ENCODE measurements around the gene PIGU.
"Not testable (repeated sequence)": the region's sequence is repeated elsewhere in the genome, so short reads cannot be mapped to it uniquely, and the experiment has no call there.

The PIGU gene

GRCh38 chr20:34618676-34619075, 58.2 kb downstream of the PIGU start:
- DNase-seq = no peak

DNA sequence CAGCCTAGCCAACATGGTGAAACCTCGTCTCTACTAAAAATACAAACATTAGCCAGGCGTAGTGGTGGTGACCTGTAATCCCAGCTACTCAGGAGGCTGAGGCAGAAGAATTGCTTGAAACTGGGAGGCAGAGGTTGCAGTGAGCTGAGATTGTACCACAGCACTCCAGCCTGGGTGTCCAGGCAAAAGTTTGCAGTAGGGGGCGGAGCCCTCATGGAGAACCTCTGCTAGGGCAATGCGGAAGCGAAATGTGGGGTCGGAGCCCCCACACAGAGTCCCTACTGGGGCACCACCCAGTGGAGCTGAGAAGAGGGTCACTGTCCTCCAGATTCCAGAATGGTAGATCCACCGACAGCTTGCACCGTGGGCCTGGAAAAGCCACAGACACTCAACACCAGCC, 60.0 kb downstream of the PIGU start:
- DNase-seq = not testable (repeated sequence)

DNA sequence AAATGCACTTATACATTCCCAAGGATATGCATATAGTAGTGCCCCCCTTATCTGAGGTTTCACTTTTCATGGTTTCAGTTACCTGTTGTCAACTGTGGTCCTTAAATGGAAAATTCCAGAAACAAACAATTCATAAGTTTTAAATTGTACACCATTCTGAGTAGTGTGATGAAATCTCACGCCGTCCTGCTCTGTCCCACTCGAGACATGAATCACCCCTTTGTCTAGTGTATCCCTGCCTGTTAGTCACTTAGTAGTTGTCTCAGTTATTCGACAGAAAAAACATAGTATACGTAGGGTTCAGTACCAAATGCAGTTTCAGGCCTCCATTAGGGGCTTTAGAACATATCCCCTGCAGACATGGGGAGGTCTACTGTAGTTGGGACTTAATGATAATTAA, 61.4 kb downstream of the PIGU start:
- no peak for DNase-seq

- not testable (repeated sequence) for DNase-seq
Measured at GRCh38 chr20:34611976-34612375, 64.9 kb downstream of the PIGU start.

GRCh38 chr20:34607066-34607465, 69.8 kb downstream of the PIGU start:
- no peak for DNase-seq

DNA sequence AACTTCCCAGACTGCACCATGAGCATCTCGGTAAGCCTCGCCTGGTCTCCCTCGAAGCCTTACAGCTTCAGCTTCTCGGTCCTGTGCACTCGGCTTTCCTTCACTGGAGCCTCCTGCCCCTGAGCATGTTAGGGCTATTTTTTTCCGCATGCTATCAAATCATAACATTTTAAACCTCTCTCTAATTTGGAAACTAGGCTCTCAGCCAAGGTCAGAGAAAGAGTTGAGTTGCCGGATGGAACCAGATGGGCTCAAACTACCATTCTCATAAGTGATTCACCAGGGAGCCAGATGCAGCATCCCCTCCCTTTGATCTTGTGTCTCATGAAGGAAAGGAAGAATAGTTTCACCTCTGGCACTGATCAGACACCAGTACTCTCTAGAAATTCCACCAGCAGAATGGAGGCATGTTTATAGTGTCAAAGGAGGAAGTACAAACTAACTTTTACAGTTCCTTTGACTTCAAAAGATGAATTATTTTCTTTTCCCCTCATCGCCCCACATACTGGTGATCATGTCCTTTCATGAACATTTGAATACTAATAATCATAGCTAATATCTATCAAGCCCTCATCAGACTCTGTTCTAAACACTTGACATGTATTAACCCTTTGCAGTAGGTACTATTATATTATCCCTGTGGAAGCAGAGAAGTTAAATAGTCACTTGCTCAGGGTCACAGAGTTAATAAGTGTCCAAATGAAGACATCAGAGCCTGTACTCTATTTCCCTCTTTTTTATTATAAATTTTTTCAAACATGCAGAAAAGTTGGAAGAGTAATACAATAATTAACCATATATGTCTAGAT, 71.7 kb downstream of the PIGU start:
- DNase-seq = no peak

GRCh38 chr20:34600892-34601653, 75.8 kb downstream of the PIGU start:
- DNase-seq = no peak

GRCh38 chr20:34595377-34596184, 81.3 kb downstream of the PIGU start:
- DNase-seq = no peak

DNA sequence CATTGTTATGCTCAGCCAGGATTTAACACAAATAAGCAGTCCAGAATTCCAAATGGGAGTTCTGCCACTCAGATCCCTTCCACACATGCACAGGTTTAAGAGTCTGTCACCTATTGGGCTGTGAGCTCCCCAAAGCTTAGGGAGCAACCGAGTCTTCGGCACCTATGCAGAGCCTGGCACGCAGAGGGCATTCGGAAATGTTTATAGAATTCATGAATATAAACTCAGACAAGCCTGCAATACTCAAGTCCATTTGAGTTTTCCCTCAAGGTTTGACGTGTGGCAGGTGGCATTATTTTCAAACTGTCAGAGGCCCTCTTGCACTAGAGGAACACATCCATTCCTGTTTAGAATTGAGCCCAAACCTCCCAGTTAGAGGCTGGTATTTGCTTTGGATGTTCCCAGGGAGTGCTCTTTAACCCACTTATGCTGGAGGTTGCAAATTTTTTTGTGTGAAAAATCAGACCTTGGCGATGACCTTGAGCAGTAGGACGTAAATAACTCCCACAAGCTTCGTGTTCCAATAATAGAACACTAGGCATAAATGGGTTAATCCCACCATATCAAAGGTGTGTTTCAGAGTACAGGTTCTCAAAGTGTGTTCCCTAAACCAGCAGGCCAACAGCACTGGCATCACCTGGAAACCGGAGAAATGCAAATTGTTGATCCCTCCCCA, 90.3 kb downstream of the PIGU start:
- no peak for DNase-seq

GRCh38 chr20:34585019-34585418, 91.9 kb downstream of the PIGU start:
- no peak for DNase-seq

GRCh38 chr20:34583544-34583943, 93.3 kb downstream of the PIGU start:
- no peak for DNase-seq

- no peak for DNase-seq
Measured at GRCh38 chr20:34582911-34583310, 94.0 kb downstream of the PIGU start.

DNA sequence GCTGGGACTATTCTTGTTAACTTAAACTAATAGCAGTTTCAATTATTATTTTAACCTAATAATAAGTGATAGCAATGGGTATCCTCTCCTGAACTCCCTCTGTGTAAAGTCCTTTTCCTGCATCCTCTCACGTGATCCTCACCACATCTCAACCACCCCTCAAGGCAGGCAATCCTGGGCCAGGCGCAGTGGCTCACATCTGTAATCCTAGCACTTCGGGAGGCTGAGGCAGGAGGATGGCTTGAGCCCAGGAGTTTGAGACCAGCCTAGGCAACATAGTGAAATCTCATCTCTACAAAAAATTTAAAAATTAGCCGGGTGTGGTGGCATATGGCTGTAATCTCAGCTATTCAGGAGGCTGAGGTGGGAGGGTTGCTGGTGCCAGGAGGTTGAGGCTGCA, 94.7 kb downstream of the PIGU start:
- no peak for DNase-seq

DNA sequence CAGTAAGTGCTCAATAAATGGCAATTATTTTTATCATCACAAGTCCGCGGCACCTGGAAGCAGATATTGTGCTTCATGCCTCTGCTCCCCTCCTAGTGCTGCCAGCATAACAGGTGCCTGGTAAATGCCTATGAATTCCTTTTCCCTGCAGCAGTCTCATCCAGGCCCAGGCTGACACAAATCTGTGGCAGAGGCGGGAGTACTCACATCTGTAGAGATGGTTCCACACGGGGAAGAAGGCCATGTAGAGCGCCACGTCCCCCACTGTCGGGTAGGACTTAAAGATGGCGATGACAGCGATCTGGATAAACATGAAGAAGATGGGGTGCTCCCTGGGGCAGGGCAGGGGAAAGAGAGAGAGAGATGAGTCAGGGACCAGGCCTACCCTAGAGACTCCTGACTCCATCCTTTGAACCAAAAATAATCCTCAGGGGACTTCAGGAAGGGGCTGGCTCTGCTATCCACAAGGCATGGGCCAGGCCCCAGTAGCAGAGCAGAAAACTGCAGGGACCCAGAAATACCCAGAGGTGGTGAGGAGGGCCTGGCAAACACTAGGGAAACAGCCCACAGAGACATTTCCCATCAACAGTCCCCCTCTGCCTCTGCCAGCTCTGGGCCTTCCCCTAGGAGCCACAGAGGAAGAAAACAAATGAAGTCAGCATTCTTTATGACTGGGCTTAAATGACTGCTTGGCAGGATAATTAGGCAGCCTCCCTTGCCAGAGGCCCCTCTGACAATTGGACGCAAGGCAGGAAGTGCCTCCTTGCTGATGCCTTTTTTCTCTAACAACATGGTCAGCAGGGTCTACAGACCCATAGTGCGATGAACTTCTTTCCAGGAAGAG, 95.3 kb downstream of the PIGU start:
- DNase-seq = no peak

DNA sequence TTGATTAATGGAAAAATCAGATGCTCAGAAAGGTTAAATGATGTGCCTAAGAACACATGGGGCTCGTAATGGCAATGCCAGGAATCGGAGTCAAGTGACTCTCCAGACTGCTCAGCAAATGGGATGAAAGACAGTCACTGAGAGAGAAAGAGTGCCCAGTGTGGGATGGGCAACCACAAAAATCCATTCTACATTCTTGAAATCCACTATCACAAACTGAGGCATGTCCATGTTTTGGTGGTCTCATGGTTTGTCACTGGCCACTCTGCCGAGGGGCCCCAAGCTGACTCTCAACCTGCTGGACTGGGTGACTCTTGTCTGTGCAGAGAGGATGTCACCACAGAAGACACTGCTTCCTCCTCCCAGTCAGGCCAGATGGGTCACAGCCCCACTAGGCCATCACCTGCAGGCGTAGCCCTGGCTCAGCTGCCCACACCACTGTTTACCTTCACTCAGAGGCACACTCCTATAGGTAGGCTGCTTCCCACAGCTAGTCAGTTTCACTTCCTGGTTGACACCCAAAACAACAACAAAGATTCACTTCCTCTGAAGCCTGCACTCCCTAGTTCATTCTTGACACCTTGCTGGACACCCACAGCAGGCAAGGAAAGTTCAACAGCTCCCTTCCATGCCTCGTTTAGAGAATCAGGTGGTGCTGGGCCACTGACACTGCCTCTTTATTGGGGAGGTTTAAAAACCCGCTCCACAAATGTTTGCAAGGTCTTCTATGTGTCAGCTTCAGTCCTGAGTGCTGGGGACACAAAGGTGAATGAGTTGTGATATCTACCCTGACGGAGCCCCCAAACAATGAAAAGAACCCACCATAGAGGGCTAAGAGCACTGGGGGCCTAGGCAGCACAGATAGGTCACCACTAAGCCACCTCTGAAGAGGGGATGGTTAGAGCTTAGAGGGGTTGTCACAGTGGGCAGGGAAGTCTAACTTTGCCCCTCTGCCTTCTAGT, 96.6 kb downstream of the PIGU start:
- no peak for DNase-seq

DNA sequence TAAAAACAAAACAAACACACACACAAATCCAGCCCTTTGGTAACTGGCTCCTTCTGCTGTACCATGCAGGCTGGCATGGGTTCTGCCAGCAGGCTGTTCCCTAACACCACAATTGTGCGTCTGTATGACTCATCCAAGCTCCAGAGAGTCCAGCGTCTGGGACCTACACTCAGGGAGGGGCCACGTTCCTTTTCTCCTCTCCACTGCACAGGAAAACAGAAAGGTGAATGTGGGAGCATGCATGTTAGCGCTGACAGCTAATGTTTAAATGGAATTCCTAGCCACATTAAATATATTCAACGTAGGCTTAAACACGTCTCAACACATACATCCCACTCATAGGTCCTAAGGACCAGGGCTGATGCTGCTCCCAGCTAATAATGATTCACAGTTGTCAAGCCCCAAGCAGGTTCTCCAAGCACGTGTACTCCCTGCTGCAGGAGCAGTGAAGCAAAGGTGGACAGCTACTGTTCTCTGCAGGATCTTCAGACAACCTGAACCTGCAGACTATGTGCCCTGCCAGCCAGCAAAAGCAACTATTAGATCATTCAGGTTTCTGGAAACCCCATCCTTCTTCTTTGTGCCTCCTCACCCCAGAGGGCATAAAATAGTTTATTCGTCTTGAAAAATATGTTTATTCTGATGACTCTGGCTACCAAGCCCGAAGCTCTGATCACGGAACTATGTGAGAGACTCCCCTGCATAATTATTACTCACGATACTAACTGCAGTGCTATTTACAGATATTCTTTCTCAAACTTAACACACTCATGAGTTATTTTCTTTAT, 97.5 kb downstream of the PIGU start:
- no peak for DNase-seq

DNA sequence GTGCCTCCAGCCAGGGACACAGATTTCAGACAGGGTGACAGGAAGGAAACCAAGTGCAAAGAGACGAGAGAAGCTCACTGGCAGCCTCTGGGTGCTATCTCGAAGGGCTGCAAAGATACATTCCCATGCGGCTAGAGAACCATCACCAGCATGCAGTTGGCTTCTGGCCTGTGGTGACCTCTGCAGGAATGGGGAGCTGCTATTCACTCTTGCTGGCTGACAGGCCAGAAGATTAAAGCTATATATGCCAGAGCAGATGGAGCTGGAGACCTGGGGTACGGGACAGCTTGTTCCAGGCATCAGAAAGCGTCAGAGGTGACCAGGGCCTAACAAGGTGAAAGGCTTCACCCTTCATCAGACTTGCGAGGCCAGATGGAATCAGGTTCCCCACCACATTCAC, 98.4 kb downstream of the PIGU start:
- no peak for DNase-seq

GRCh38 chr20:34578025-34578424, 98.9 kb downstream of the PIGU start:
- DNase-seq = no peak

DNA sequence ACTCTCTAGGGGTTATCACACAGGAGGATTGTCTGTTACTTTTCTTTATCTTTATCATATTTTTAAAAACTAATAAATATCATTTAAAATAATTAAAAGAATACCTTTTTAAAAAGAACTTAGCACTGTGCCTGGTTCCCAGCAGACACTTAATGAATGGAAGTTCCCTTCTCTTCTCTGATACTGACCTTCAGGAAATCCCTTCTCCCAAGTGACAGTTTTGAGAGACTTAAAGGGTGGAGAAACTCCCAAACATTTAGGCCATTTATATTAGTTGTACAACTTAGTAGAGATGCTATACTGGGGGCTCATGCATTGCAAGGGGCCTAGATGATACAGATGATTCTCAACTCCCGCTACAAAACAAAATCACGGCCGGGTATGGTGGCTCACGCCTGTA, 99.8 kb downstream of the PIGU start:
- DNase-seq = no peak

DNA sequence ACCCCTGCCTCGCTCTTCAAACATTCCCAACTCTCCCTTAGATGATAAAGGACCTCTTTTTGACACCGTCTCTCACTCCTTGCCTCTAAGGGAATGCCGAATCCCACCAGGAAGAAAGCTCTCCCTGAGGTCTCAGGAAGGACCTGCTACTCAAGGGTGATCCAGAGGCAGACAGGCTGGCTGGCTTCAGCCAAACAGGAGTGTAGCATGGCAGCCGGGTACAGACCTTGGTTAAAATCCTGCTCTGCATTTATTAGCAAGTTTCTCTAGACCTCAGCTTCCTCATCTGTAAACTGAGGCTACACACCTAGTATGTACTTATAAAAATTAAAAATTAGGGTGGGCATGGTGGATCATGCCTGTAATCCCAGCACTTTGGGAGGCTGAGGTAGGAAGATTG, 101.1 kb downstream of the PIGU start:
- no peak for DNase-seq

All from AML-193 (cell line).